ENCODE results near the gene CTSL. TPM values are rescaled to one million over a fixed set of nuclear protein-coding genes. Genes with fewer than 3 reads are reported as not detected.

Gene CTSL
- total RNA-seq, 1 experiment from 2014 or later: 17.0 TPM

DNA sequence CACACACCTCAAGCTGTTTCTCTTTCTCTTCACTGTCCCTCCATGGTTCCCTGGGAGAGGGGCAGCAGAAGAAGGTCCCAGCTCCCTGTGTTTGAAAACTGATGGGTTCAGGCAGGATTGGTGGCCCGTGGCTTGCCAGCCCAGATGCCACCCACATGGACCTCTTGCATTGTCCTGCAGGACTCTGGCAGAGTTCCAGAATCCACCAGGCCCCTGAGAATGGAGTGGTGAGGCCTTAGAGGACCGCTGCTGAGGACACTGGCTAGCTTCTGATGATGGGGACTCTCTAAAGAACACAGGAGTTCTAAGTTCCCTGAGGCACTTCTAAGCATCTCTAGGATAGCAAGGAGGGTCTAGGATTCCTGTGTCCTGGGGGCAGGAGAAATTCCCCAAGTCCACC lies 24.8 kb downstream of the CTSL start:
- ChIA-PET POLR2A (ENCODE audit: low non-redundant PET) (no interaction called here), CTCF (no interaction called here)
- intact Hi-C loops (cut with micrococcal nuclease; ENCODE audit: unreplicated experiment): no loop called here
- peaks cover 19% of the 10 kb centered on the region for H3K4me1 ChIP-seq (ENCODE audit: insufficient read depth, low read length, poor library complexity, severe bottlenecking)
- H3K4me3 ChIP-seq (ENCODE audit: low read depth, low read length, poor library complexity, severe bottlenecking): no peak overlapping the region
- H3K27me3 ChIP-seq (replicated peaks; ENCODE audit: insufficient read depth, low read depth, low read length, poor library complexity): no peaks in the 10 kb centered on the region
- TF ChIP-seq, protein P1, sequence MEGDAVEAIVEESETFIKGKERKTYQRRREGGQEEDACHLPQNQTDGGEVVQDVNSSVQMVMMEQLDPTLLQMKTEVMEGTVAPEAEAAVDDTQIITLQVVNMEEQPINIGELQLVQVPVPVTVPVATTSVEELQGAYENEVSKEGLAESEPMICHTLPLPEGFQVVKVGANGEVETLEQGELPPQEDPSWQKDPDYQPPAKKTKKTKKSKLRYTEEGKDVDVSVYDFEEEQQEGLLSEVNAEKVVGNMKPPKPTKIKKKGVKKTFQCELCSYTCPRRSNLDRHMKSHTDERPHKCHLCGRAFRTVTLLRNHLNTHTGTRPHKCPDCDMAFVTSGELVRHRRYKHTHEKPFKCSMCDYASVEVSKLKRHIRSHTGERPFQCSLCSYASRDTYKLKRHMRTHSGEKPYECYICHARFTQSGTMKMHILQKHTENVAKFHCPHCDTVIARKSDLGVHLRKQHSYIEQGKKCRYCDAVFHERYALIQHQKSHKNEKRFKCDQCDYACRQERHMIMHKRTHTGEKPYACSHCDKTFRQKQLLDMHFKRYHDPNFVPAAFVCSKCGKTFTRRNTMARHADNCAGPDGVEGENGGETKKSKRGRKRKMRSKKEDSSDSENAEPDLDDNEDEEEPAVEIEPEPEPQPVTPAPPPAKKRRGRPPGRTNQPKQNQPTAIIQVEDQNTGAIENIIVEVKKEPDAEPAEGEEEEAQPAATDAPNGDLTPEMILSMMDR (conservative IDR thresholded peaks at IDR 0.05; ENCODE audit: low read depth, low read length): no peak
- no peak for TF ChIP-seq EZH2 (IDR thresholded peaks at IDR 0.05; ENCODE audit: borderline replicate concordance, low read depth, low read length, poor library complexity, severe bottlenecking)
- DNase-seq (ENCODE audit: low spot score): no peak
- BruUV-seq (replicated peaks): no TSS peak
- no peaks in the 10 kb centered on the region for H3K36me3 ChIP-seq (ENCODE audit: insufficient read depth, low read length, poor library complexity, severe bottlenecking)
- H3K27ac ChIP-seq (ENCODE audit: low read depth, low read length, poor library complexity, severe bottlenecking): no peak overlapping the region
- peaks cover 5% of the 10 kb centered on the region for H3K9me3 ChIP-seq (ENCODE audit: low read depth, low read length, poor library complexity, severe bottlenecking)

- intact Hi-C loops (cut with micrococcal nuclease; ENCODE audit: unreplicated experiment): no loop called here
- no peak overlapping the region for H3K27ac ChIP-seq (ENCODE audit: low read depth, low read length, poor library complexity, severe bottlenecking)
- CTCF ChIA-PET: no interaction called here
- no peaks in the 10 kb centered on the region for H3K27me3 ChIP-seq (replicated peaks; ENCODE audit: insufficient read depth, low read depth, low read length, poor library complexity)
- no peaks in the 10 kb centered on the region for H3K36me3 ChIP-seq (ENCODE audit: insufficient read depth, low read length, poor library complexity, severe bottlenecking)
- DNase-seq (ENCODE audit: low spot score): no peak
- H3K4me1 ChIP-seq (ENCODE audit: insufficient read depth, low read length, poor library complexity, severe bottlenecking): peaks cover 19% of the 10 kb centered on the region
- TF ChIP-seq, protein P1 (conservative IDR thresholded peaks at IDR 0.05; ENCODE audit: low read depth, low read length): no peak
- TF ChIP-seq EZH2 (IDR thresholded peaks at IDR 0.05; ENCODE audit: borderline replicate concordance, low read depth, low read length, poor library complexity, severe bottlenecking): no peak
- no TSS peak for BruUV-seq (replicated peaks)
- peaks cover 5% of the 10 kb centered on the region for H3K9me3 ChIP-seq (ENCODE audit: low read depth, low read length, poor library complexity, severe bottlenecking)
- no peak overlapping the region for H3K4me3 ChIP-seq (ENCODE audit: low read depth, low read length, poor library complexity, severe bottlenecking)
- POLR2A ChIA-PET (ENCODE audit: low non-redundant PET): no interaction called here
These were observed 25.5 kb downstream of the CTSL start for GRCh38 chr9:87751423-87751822.

DNA sequence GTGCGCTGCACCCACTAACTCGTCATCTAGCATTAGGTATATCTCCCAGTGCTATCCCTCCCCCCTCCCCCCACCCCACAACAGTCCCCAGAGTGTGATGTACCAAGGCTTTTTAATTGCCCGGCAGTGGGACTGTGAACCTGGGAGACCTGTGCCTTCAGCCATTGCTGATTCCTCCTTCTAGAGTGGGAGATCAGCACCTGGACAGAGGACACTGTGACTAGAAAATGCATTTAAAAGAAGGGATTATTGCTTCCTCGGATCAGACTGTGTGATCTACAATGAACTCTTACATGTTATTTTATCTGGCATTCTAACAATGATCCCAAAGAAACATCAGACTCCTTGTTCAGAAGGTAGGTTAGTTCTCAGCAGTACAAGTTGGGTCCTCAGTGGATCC lies 25.9 kb downstream of the CTSL start:
- POLR2A ChIA-PET (ENCODE audit: low non-redundant PET): no interaction called here
- Histone ChIP-seq H3K4me1 (ENCODE audit: insufficient read depth, low read length, poor library complexity, severe bottlenecking) (peaks cover 19% of the 10 kb centered on the region), H3K27ac (ENCODE audit: low read depth, low read length, poor library complexity, severe bottlenecking) (no peak overlapping the region), H3K4me3 (ENCODE audit: low read depth, low read length, poor library complexity, severe bottlenecking) (no peak overlapping the region), H3K9me3 (ENCODE audit: low read depth, low read length, poor library complexity, severe bottlenecking) (peaks cover 5% of the 10 kb centered on the region), H3K27me3 (replicated peaks; ENCODE audit: insufficient read depth, low read depth, low read length, poor library complexity) (no peaks in the 10 kb centered on the region), H3K36me3 (ENCODE audit: insufficient read depth, low read length, poor library complexity, severe bottlenecking) (no peaks in the 10 kb centered on the region)
- no peak for DNase-seq (ENCODE audit: low spot score)
- TF ChIP-seq, protein P1 (conservative IDR thresholded peaks at IDR 0.05; ENCODE audit: low read depth, low read length): no peak
- TF ChIP-seq EZH2 (IDR thresholded peaks at IDR 0.05; ENCODE audit: borderline replicate concordance, low read depth, low read length, poor library complexity, severe bottlenecking): no peak
- CTCF ChIA-PET: no interaction called here
- no TSS peak for BruUV-seq (replicated peaks)
- intact Hi-C loops (cut with micrococcal nuclease; ENCODE audit: unreplicated experiment): no loop called here

Data from A673 (cell line).